RWPE2 (cell line): Measurements from ENCODE around the gene NHERF2.
"Not testable (repeated sequence)": the region's sequence is repeated elsewhere in the genome, so short reads cannot be mapped to it uniquely, and the experiment has no call there.

ENCODE experiments used
- ATAC-seq: fragments of 200-7000 bp; cut with Tn5 transposase; 3 replicates; pipeline ENCODE4 v1.9.1; 2021; ENCODE audit warnings: low read depth
- DNase-seq: peaks from one replicate; pipeline ENCODE4 v3.0.0-alpha.2; 2020; ENCODE audit warnings: low spot score
- H3K27ac ChIP-seq: fragments of 450-650 bp; 2 replicates; pipeline ENCODE4 v1.5.1; 2017; ENCODE audit warnings: mild to moderate bottlenecking; ENCODE audit not compliant: poor library complexity, severe bottlenecking
- H3K27me3 ChIP-seq: fragments of 250-450 bp; sonication (Bioruptor Pico); 2 replicates; pipeline ENCODE4 v1.5.1; 2021; ENCODE audit warnings: mild to moderate bottlenecking, moderate library complexity; ENCODE audit not compliant: insufficient read depth, poor library complexity, severe bottlenecking
- H3K36me3 ChIP-seq: fragments of 250-450 bp; sonication (Bioruptor Pico); 2 replicates; pipeline ENCODE4 v1.5.1; 2020; ENCODE audit warnings: low read depth, mild to moderate bottlenecking, moderate library complexity
- H3K4me1 ChIP-seq: fragments of 250-450 bp; sonication (Bioruptor Pico); 2 replicates; pipeline ENCODE4 v1.5.1; 2021; ENCODE audit warnings: mild to moderate bottlenecking, moderate library complexity; ENCODE audit not compliant: insufficient read depth, poor library complexity, severe bottlenecking
- H3K4me3 ChIP-seq: fragments of 250-450 bp; sonication (Bioruptor Pico); 2 replicates; pipeline ENCODE4 v1.5.1; 2021; ENCODE audit warnings: mild to moderate bottlenecking, moderate library complexity; ENCODE audit not compliant: severe bottlenecking
- H3K9me3 ChIP-seq: fragments of 250-450 bp; sonication (Bioruptor Pico); 2 replicates; pipeline ENCODE4 v1.5.1; 2021; ENCODE audit warnings: mild to moderate bottlenecking, moderate library complexity; ENCODE audit not compliant: severe bottlenecking
- CTCF ChIP-seq: fragments of 450-650 bp; IDR thresholded peaks from one replicate; pipeline ENCODE4 v1.5.1; 2017; ENCODE audit warnings: mild to moderate bottlenecking, moderate library complexity; ENCODE audit not compliant: poor library complexity, severe bottlenecking

NHERF2 gene

GRCh38 chr16:2030036-2030435, 3.3 kb downstream of the NHERF2 start:
- no peak for ATAC-seq

DNA sequence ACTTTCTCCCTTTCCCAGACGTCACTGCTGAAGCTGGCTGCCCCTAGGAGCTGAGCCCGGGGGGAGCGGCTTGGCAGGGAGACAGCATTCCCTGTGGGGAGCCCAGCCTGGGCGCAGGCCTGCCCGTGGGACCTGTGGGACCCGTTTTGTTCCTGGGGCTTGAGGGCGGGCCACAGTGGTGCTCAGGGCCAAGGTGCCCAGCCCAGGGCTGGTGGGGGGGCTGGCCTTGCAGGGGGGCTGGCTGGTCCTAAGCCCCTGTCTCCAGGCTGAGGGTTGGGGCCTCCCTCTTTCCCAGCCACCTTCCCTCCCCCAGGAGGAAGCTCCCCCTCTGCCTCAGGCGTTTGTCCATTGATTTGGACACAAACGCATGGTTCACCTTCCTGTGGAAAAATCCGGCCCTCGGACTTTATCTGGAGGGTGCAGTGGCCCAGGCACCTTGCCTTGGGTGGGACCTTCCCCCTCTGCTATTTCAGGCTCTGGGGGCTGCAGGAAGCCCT, 4.4 kb downstream of the NHERF2 start:
- no peak overlapping the region for H3K27ac ChIP-seq
- ATAC-seq, result no peak
- H3K4me1 ChIP-seq, result peaks cover 9% of the 10 kb centered on the region

More at GRCh38 chr16:2030036-2030435, 3.3 kb downstream of the NHERF2 start:
- no peaks in the 10 kb centered on the region for H3K36me3 ChIP-seq
- no peak overlapping the region for H3K27ac ChIP-seq
- H3K9me3 ChIP-seq, result no peaks in the 10 kb centered on the region
- DNase-seq, result no peak
- peaks cover 9% of the 10 kb centered on the region for H3K4me1 ChIP-seq
- TF ChIP-seq CTCF, result no peak
- H3K27me3 ChIP-seq, result no peaks in the 10 kb centered on the region
- H3K4me3 ChIP-seq, result no peak overlapping the region

DNA sequence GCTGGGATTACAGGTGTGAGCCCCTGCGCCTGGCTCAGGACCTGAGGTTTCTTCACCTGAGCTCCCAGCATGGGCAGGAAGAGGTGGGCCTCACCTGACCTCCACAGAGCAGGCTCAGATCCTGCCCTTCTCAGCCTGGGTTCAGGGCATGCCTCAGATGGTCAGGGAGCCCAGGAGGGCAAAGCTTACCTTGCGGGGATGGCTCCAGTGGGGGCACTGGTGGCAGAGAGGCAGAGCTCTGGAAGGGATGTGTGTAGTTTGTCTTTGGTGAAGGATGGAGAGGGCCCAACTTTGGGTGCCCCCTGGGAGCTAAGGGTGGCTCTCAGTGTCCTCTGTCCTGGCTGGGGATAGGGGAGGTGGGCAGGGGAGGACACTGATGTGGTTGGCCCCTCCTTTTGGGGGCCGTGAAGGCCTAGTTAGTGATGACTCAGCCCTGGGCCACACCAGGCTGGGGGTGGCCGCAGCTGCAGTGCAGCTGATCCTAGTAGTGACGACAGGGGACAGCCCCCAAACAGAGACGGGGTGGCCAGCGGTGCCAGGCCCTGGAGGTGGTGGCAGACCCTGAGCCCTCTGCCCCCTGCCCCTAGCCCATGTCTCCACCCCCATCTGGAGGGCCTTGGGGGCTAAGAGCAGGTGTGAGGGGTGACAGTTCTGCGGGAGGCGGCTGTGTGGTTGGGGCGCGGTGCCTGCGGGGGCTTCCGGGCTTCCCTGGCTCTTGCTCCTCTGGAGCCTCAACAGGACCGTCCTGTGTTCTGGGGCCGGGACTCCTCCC, 5.8 kb downstream of the NHERF2 start:
- DNase-seq, result no peak
- no peak for TF ChIP-seq CTCF
- H3K27ac ChIP-seq, result no peak overlapping the region
- no peaks in the 10 kb centered on the region for H3K36me3 ChIP-seq
- no peak for ATAC-seq
- H3K27me3 ChIP-seq, result no peaks in the 10 kb centered on the region
- H3K4me3 ChIP-seq, result no peak overlapping the region
- peaks cover 9% of the 10 kb centered on the region for H3K4me1 ChIP-seq
- H3K9me3 ChIP-seq, result no peaks in the 10 kb centered on the region

More for the DNA sequence above, 4.4 kb downstream of the NHERF2 start:
- no peaks in the 10 kb centered on the region for H3K36me3 ChIP-seq
- no peak overlapping the region for H3K4me3 ChIP-seq
- TF ChIP-seq CTCF, result no peak
- H3K9me3 ChIP-seq, result no peaks in the 10 kb centered on the region
- no peak for DNase-seq
- no peaks in the 10 kb centered on the region for H3K27me3 ChIP-seq

DNA sequence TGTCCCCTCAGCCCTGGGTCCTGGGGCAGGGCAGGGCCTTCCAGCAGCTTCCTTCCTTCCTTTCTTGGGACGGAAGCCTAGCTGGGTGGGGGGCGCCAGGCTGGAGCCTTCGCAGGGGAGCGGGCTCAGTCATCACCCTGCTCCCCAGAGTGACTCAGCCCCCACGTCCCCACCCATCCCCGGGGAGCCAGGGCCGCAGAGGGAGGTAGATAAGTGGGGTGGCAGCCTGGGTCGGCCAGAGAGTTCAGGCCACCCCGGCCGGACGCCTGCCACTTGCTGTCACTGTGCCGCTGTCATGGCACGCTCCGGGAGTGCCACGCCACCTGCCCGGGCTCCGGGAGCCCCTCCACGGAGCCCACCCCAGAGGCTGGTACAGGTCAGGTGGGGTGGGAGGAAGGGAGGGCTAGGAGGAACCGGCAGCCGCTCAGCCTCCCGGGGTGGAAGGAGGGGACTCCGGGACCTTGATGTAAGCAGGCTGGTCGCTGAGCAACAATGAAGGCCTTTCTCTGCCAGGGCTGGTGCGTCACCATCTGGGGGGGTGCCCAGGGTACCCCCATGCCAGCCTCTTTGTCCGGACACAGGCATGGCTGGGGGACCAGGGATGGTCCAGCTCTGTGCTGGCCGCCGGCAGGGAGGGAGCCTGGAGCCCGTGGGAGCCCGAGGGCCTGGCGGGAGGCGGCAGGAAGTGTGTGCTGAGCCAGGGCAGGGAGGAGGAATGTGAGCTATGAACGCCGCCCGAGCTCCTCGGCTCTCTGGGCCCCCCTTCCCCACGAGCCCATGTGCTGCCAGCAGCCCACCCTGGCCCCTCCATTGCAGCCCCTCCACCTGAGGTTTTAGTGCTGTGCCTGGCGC, 6.6 kb downstream of the NHERF2 start:
- H3K9me3 ChIP-seq, result no peaks in the 10 kb centered on the region
- ATAC-seq (peak; percentile 75), DNase-seq (peak; percentile 66)
- no peak overlapping the region for H3K4me3 ChIP-seq
- H3K4me1 ChIP-seq, result peaks cover 9% of the 10 kb centered on the region
- peak overlapping the region; percentile 15 for H3K27ac ChIP-seq
- no peak for TF ChIP-seq CTCF
- H3K36me3 ChIP-seq, result no peaks in the 10 kb centered on the region
- H3K27me3 ChIP-seq, result no peaks in the 10 kb centered on the region

DNA sequence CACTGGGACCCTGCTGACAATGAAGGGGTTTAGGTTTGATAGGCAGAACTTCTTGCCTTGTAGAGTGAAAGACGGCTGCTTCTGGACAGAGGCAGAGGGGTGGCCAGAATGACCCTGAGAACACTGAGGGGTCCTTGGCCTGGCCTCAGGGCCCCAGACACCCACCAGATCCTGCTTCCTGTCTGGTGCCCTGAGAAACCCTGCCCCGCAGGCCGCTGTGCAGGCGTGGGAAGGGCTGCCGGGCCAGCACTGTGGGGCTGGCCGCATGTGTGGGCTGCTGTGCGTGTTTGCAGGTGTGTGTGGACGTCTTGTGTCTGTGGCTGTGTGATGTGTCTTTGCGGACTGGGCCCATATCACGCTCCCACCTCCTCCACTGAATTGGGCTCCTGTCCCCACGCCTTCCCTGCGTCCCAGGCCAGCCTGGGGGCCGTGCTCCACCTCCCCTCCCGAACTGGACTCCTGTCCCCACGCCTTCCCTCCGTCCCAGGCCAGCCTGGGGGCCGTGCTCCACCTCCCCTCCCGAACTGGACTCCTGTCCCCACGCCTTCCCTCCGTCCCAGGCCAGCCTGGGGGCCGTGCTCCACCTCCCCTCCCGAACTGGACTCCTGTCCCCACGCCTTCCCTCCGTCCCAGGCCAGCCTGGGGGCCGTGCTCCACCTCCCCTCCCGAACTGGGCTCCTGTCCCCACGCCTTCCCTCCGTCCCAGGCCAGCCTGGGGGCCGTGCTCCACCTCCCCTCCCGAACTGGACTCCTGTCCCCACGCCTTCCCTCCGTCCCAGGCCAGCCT, 7.4 kb downstream of the NHERF2 start:
- not testable (repeated sequence) for H3K27me3 ChIP-seq, ATAC-seq, H3K4me1 ChIP-seq, H3K36me3 ChIP-seq, H3K4me3 ChIP-seq, DNase-seq, H3K9me3 ChIP-seq
- H3K27ac ChIP-seq, result peak overlapping the region; percentile 15
